SU-DHL-6 (cell line): ENCODE data around the gene CAPN3.

Source experiments
- H2AFZ ChIP-seq: fragments of 200-600 bp; sonication (generic); 2 replicates; pipeline ENCODE4 v1.6.1; 2014; ENCODE audit warnings: low read depth, mild to moderate bottlenecking, moderate library complexity, mixed read lengths, antibody characterized with exemption, low read length; ENCODE audit not compliant: severe bottlenecking
- H3F3A ChIP-seq: fragments of 200-600 bp; shearing (Covaris generic); 2 replicates; pipeline ENCODE4 v1.6.0; 2016; ENCODE audit warnings: antibody characterized with exemption, mild to moderate bottlenecking; ENCODE audit not compliant: insufficient read depth
- H3K27ac ChIP-seq: fragments of 200-600 bp; sonication (generic); 2 replicates; pipeline ENCODE4 v1.5.1; 2016; ENCODE audit warnings: low read depth, mild to moderate bottlenecking, low read length, moderate library complexity, mixed read lengths
- H3K27me3 ChIP-seq: fragments of 200-600 bp; sonication (generic), shearing (Covaris generic); 2 replicates; pipeline ENCODE4 v1.6.0; 2014; ENCODE audit warnings: mild to moderate bottlenecking, low read length
- H3K36me3 ChIP-seq: fragments of 200-600 bp; sonication (generic); 2 replicates; pipeline ENCODE4 v1.6.1; 2014; ENCODE audit warnings: mild to moderate bottlenecking, low read length, mixed read lengths
- H3K4me2 ChIP-seq: fragments of 300-600, 200-600 bp; shearing (Covaris generic), sonication (generic); 2 replicates; pipeline ENCODE4 v1.6.0; 2014; ENCODE audit warnings: low read length, low read depth, mild to moderate bottlenecking; ENCODE audit not compliant: poor library complexity, severe bottlenecking
- H3K4me3 ChIP-seq: fragments of 200-600 bp; sonication (generic); 2 replicates; pipeline ENCODE4 v1.5.1; 2014; ENCODE audit warnings: antibody characterized with exemption, low read length, mild to moderate bottlenecking, mixed read lengths; ENCODE audit not compliant: insufficient read depth, poor library complexity, severe bottlenecking
- H3K79me2 ChIP-seq: fragments of 200-600 bp; sonication (generic); 2 replicates; pipeline ENCODE4 v1.6.1; 2014; ENCODE audit warnings: mild to moderate bottlenecking, low read length, moderate library complexity; ENCODE audit not compliant: insufficient read depth
- H3K9ac ChIP-seq: fragments of 200-600 bp; sonication (generic); 2 replicates; pipeline ENCODE4 v1.7.0; 2014; ENCODE audit warnings: mild to moderate bottlenecking, low read length
- H3K9me2 ChIP-seq: fragments of 200-600 bp; sonication (generic); replicated peaks from 2 replicates; pipeline ENCODE4 v1.6.1; 2014; ENCODE audit warnings: low read length; ENCODE audit not compliant: insufficient read depth
- H3K9me3 ChIP-seq: fragments of 200-600 bp; sonication (generic); 2 replicates; pipeline ENCODE4 v1.6.1; 2014; ENCODE audit warnings: low read length, mixed read lengths; ENCODE audit not compliant: insufficient read depth
- H4K20me1 ChIP-seq: fragments of 200-600 bp; sonication (generic); 2 replicates; pipeline ENCODE4 v1.6.1; 2014; ENCODE audit warnings: low read depth, mild to moderate bottlenecking, antibody characterized with exemption, low read length, moderate library complexity, mixed read lengths
- CTCF ChIP-seq: fragments of 200-600 bp; sonication (generic); IDR thresholded peaks from one replicate; pipeline ENCODE4 v1.5.1; 2017; ENCODE audit warnings: antibody characterized with exemption, mild to moderate bottlenecking, low read length, moderate library complexity; ENCODE audit not compliant: insufficient read depth, poor library complexity, severe bottlenecking
- EZH2phosphoT487 ChIP-seq: fragments of 200-600 bp; sonication (generic), shearing (Covaris generic); conservative IDR thresholded peaks from 2 replicates; pipeline ENCODE4 v1.6.1; 2018; ENCODE audit warnings: mild to moderate bottlenecking, antibody characterized with exemption, low read length, moderate library complexity, mixed read lengths

Gene CAPN3

GRCh38 chr15:42421376-42421775 lies 62.1 kb downstream of the CAPN3 start:
- H3K4me3 ChIP-seq = no peak overlapping the region
- TF ChIP-seq EZH2phosphoT487 (no peak), CTCF (no peak)
- no peak overlapping the region for H3K27ac ChIP-seq
- H3F3A ChIP-seq = no peaks in the 10 kb centered on the region
- no peaks in the 10 kb centered on the region for H4K20me1 ChIP-seq
- peaks cover 26% of the 10 kb centered on the region for H3K36me3 ChIP-seq
- H3K4me2 ChIP-seq = no peak overlapping the region
- H3K27me3 ChIP-seq = no peaks in the 10 kb centered on the region
- no peaks in the 10 kb centered on the region for H3K9me3 ChIP-seq
- no peak overlapping the region for H2AFZ ChIP-seq
- no peaks in the 10 kb centered on the region for H3K9me2 ChIP-seq
- no peak overlapping the region for H3K9ac ChIP-seq
- no peaks in the 10 kb centered on the region for H3K79me2 ChIP-seq

GRCh38 chr15:42427429-42428223 lies 68.3 kb downstream of the CAPN3 start:
- H3K27me3 ChIP-seq = no peaks in the 10 kb centered on the region
- no peaks in the 10 kb centered on the region for H4K20me1 ChIP-seq
- TF ChIP-seq CTCF = no peak
- no peak for TF ChIP-seq EZH2phosphoT487
- no peak overlapping the region for H3K4me3 ChIP-seq
- H3K4me2 ChIP-seq = no peak overlapping the region
- no peak overlapping the region for H3K9ac ChIP-seq
- no peaks in the 10 kb centered on the region for H3K79me2 ChIP-seq
- peaks cover 24% of the 10 kb centered on the region for H3K36me3 ChIP-seq
- no peaks in the 10 kb centered on the region for H3K9me3 ChIP-seq
- H3K27ac ChIP-seq = no peak overlapping the region
- H3F3A ChIP-seq = no peaks in the 10 kb centered on the region
- H3K9me2 ChIP-seq = no peaks in the 10 kb centered on the region
- H2AFZ ChIP-seq = no peak overlapping the region

DNA sequence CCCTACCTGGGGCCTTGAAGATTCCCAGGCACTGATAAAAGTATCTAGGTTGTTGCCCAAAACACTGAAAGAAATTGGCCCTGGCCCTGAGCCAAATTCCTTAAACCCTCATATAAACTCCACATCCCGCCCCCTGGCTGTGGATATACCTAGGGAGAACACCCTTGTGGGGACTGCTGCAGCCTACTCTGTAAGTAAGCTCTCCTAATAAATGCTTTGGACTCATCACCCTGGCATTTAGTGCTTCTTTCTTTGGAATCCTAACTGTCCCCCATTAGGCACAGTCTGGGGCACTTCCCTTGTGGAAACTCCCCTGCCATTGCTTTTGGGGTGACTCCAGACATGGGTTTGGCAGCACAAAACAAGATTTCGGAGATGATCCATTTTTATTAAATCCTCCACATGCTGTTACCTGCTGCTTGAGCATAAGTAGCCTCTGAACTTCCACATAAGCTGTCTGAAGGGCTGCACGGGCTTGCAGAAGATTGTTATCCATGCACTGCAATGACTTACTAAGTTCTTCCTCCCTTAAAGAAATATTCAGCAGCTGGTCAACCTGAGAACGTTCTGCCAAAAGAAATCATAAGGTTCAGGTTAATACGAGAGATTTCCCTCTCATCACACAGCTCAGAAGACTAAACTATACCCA lies 85.2 kb downstream of the CAPN3 start:
- Histone ChIP-seq H3K4me3 (no peak overlapping the region), H3F3A (no peaks in the 10 kb centered on the region), H2AFZ (no peak overlapping the region), H3K9me3 (no peaks in the 10 kb centered on the region), H3K9ac (no peak overlapping the region), H3K36me3 (peaks cover 25% of the 10 kb centered on the region), H3K9me2 (no peaks in the 10 kb centered on the region), H3K27me3 (no peaks in the 10 kb centered on the region), H3K27ac (no peak overlapping the region), H3K79me2 (peaks cover 4% of the 10 kb centered on the region; the same call in 1 of the 2 replicates), H4K20me1 (no peaks in the 10 kb centered on the region), H3K4me2 (no peak overlapping the region)
- TF ChIP-seq EZH2phosphoT487 = no peak
- no peak for TF ChIP-seq CTCF
